ENCODE results near the gene STARD13.

GRCh38 chr13:33310245-33311038 is 24.9 kb upstream of the STARD13 start:
- TF ChIP-seq CTCF (IDR thresholded peaks at IDR 0.05), result no peak
- no peak for TF ChIP-seq POLR2A (IDR thresholded peaks at IDR 0.05)
- no peak for TF ChIP-seq EP300 (IDR thresholded peaks at IDR 0.05)
